Loucy (cell line): Measurements from ENCODE around the gene AGT.

Experiments
- H2AFZ ChIP-seq: fragments of 200-600 bp; sonication (generic); 2 replicates; pipeline ENCODE4 v1.6.0; 2016; ENCODE audit warnings: antibody characterized with exemption, mild to moderate bottlenecking, low read length, moderate library complexity
- H3F3A ChIP-seq: fragments of 200-600 bp; 2 replicates; pipeline ENCODE4 v1.6.0; 2016; ENCODE audit warnings: antibody characterized with exemption, low read depth, mild to moderate bottlenecking
- H3K27me3 ChIP-seq: fragments of 200-600 bp; sonication (generic); 2 replicates; pipeline ENCODE4 v1.6.1; 2014; ENCODE audit warnings: low read length, mild to moderate bottlenecking; ENCODE audit not compliant: insufficient read depth, poor library complexity, severe bottlenecking
- H3K36me3 ChIP-seq: fragments of 200-600 bp; sonication (generic); 2 replicates; pipeline ENCODE4 v1.6.1; 2016; ENCODE audit warnings: low read length; ENCODE audit not compliant: insufficient read depth
- H3K4me1 ChIP-seq: fragments of 200-600 bp; sonication (generic); 2 replicates; pipeline ENCODE4 v1.5.1; 2014; ENCODE audit warnings: low read length, mild to moderate bottlenecking; ENCODE audit not compliant: insufficient read depth, poor library complexity, severe bottlenecking
- H3K4me2 ChIP-seq: fragments of 200-600 bp; sonication (generic); 2 replicates; pipeline ENCODE4 v1.6.0; 2014; ENCODE audit warnings: antibody characterized with exemption, low read length, low read depth, mild to moderate bottlenecking; ENCODE audit not compliant: poor library complexity, severe bottlenecking
- H3K4me3 ChIP-seq: fragments of 200-600 bp; sonication (generic); 2 replicates; pipeline ENCODE4 v1.5.1; 2014; ENCODE audit warnings: low read length, mild to moderate bottlenecking, mixed read lengths; ENCODE audit not compliant: poor library complexity, severe bottlenecking
- H3K79me2 ChIP-seq: fragments of 200-600 bp; sonication (generic); 2 replicates; pipeline ENCODE4 v1.6.1; 2014; ENCODE audit warnings: low read length; ENCODE audit not compliant: insufficient read depth
- H3K9ac ChIP-seq: fragments of 200-600 bp; sonication (generic); 2 replicates; pipeline ENCODE4 v1.6.0; 2014; ENCODE audit warnings: mild to moderate bottlenecking, low read depth, low read length, moderate library complexity; ENCODE audit not compliant: poor library complexity, severe bottlenecking
- H3K9me2 ChIP-seq: fragments of 200-600 bp; sonication (generic); replicated peaks from 2 replicates; pipeline ENCODE4 v1.6.1; 2016; ENCODE audit warnings: low read depth, low read length, mixed read lengths
- H3K9me3 ChIP-seq: fragments of 200-600 bp; sonication (generic); 2 replicates; pipeline ENCODE4 v1.6.1; 2014; ENCODE audit warnings: mild to moderate bottlenecking, antibody characterized with exemption, low read length, low read depth; ENCODE audit not compliant: insufficient read depth
- H4K20me1 ChIP-seq: fragments of 200-600 bp; sonication (generic); 2 replicates; pipeline ENCODE4 v1.6.0; 2014; ENCODE audit warnings: antibody characterized with exemption, low read length, mild to moderate bottlenecking; ENCODE audit not compliant: insufficient read depth, poor library complexity, severe bottlenecking
- CTCF ChIP-seq: fragments of 200-600 bp; sonication (generic); conservative IDR thresholded peaks from 2 replicates; pipeline ENCODE4 v1.5.1; 2014; ENCODE audit warnings: mild to moderate bottlenecking, antibody characterized with exemption, low read length
- EZH2phosphoT487 ChIP-seq: fragments of 200-600 bp; IDR thresholded peaks from 2 replicates; pipeline ENCODE4 v1.6.1; 2018; ENCODE audit warnings: antibody characterized with exemption, mild to moderate bottlenecking, moderate library complexity, borderline replicate concordance

AGT gene

DNA sequence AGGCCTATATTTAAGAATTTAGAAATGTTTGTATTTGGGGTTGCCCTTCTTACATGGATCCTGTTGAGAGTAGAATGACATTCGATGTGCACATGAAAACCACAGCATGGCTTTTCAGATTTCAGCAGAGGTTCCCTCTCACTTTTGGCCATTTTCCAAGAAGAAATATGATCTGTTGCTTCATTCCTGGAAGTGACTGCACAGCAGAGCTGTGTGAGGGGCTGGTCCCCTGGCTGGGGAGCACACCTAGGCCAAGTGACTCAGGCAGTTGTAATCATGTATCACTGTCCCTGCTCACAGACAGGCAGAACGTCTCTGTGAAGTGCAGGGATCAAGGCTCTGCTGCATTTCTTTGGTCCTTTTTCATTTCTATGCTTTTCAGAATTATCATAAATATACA is 32.3 kb downstream of the AGT start:
- Histone ChIP-seq H3K36me3 (peaks cover 81% of the 10 kb centered on the region; the same call in 1 of the 2 replicates), H3K27me3 (no peaks in the 10 kb centered on the region), H2AFZ (no peak overlapping the region), H3F3A (no peaks in the 10 kb centered on the region), H3K4me3 (no peak overlapping the region), H3K4me2 (no peak overlapping the region), H3K9me3 (no peaks in the 10 kb centered on the region; the same call in 1 of the 2 replicates), H4K20me1 (no peaks in the 10 kb centered on the region), H3K9me2 (no peaks in the 10 kb centered on the region), H3K4me1 (peaks cover 9% of the 10 kb centered on the region), H3K9ac (no peak overlapping the region), H3K79me2 (no peaks in the 10 kb centered on the region)
- TF ChIP-seq EZH2phosphoT487 (no peak), CTCF (no peak)

- peaks cover 80% of the 10 kb centered on the region; the same call in 1 of the 2 replicates for H3K36me3 ChIP-seq
- no peaks in the 10 kb centered on the region for H3K27me3 ChIP-seq
- H3K4me1 ChIP-seq = peaks cover 9% of the 10 kb centered on the region
- no peak overlapping the region for H2AFZ ChIP-seq
- H3K9me3 ChIP-seq = peaks cover 2% of the 10 kb centered on the region; the same call in 1 of the 2 replicates
- H3K4me3 ChIP-seq = no peak overlapping the region
- no peaks in the 10 kb centered on the region for H3F3A ChIP-seq
- H4K20me1 ChIP-seq = no peaks in the 10 kb centered on the region
- H3K9ac ChIP-seq = no peak overlapping the region
- no peaks in the 10 kb centered on the region for H3K79me2 ChIP-seq
- no peaks in the 10 kb centered on the region for H3K9me2 ChIP-seq
- no peak overlapping the region for H3K4me2 ChIP-seq
- TF ChIP-seq CTCF (no peak), EZH2phosphoT487 (no peak)
Measured at GRCh38 chr1:230680300-230681025, 33.5 kb downstream of the AGT start.

DNA sequence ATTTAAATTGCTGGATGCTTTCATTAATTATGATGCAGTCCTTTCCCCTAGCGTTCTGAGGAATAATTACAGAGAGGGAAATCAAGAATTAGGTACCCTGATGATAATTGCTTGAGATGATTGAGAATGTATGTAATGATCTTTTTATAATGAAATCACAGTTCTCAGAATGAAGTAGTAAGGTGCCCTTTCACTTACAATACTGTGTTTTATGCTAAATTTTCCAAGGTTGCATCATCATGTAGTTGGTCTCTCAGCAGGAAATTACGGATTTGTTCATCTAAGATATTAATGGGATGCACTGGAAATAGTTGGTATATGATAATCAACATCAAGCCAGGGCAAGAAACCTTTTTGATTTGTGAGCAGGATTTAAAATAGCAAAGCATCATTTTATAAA is 34.1 kb downstream of the AGT start:
- no peak overlapping the region for H3K9ac ChIP-seq
- no peak overlapping the region for H3K4me2 ChIP-seq
- no peaks in the 10 kb centered on the region for H3K79me2 ChIP-seq
- H3F3A ChIP-seq = no peaks in the 10 kb centered on the region
- peaks cover 77% of the 10 kb centered on the region; the same call in 1 of the 2 replicates for H3K36me3 ChIP-seq
- H3K27me3 ChIP-seq = no peaks in the 10 kb centered on the region
- H3K9me2 ChIP-seq = no peaks in the 10 kb centered on the region
- H4K20me1 ChIP-seq = no peaks in the 10 kb centered on the region
- H3K9me3 ChIP-seq = peaks cover 2% of the 10 kb centered on the region; the same call in 1 of the 2 replicates
- no peak overlapping the region for H2AFZ ChIP-seq
- peaks cover 9% of the 10 kb centered on the region for H3K4me1 ChIP-seq
- H3K4me3 ChIP-seq = no peak overlapping the region
- TF ChIP-seq EZH2phosphoT487 = no peak
- TF ChIP-seq CTCF = no peak
